HFF-Myc (cell line): ENCODE data around the gene TOM1L2.

Experiments
- DNase-seq: peaks from one replicate; pipeline ENCODE4 v3.0.0-alpha.2; 2011; ENCODE audit warnings: low read depth; ENCODE audit errors: extremely low read depth
- H3K4me3 ChIP-seq: replicated peaks from 2 replicates; pipeline ENCODE4 v1.5.1; 2011; ENCODE audit warnings: low read depth, mild to moderate bottlenecking, control low read depth, low read length
- TF ChIP-seq, protein P1 (sequence below): IDR thresholded peaks from 2 replicates; pipeline ENCODE4 v1.5.1; 2012; ENCODE audit warnings: mild to moderate bottlenecking, low read depth, low read length, control low read depth; ENCODE audit errors: missing control alignments

The TOM1L2 gene

DNA sequence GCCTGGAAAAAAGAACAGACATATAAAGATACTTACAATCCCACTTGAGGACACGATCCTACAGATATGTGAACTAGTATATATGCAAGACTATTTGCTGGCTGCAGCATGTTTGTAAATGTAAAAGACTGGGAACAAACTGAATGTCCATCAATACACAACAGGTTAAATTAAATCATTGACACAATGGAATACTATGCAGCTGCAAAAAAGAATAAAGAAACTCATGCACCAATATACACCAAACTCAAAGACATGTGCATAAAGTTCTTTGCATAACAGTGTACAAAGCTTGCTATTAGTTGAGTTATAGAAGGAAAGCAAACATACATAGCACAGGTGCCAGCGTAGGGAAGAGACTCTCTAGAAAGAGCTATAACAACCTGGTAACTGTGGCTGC is 73.5 kb downstream of the TOM1L2 start:
- TF ChIP-seq, protein P1, sequence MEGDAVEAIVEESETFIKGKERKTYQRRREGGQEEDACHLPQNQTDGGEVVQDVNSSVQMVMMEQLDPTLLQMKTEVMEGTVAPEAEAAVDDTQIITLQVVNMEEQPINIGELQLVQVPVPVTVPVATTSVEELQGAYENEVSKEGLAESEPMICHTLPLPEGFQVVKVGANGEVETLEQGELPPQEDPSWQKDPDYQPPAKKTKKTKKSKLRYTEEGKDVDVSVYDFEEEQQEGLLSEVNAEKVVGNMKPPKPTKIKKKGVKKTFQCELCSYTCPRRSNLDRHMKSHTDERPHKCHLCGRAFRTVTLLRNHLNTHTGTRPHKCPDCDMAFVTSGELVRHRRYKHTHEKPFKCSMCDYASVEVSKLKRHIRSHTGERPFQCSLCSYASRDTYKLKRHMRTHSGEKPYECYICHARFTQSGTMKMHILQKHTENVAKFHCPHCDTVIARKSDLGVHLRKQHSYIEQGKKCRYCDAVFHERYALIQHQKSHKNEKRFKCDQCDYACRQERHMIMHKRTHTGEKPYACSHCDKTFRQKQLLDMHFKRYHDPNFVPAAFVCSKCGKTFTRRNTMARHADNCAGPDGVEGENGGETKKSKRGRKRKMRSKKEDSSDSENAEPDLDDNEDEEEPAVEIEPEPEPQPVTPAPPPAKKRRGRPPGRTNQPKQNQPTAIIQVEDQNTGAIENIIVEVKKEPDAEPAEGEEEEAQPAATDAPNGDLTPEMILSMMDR, result no peak
- no peak for DNase-seq
- no peak overlapping the region for H3K4me3 ChIP-seq

GRCh38 chr17:17897442-17897841 is 74.8 kb downstream of the TOM1L2 start:
- TF ChIP-seq, protein P1, result no peak
- no peak overlapping the region for H3K4me3 ChIP-seq
- no peak for DNase-seq

DNA sequence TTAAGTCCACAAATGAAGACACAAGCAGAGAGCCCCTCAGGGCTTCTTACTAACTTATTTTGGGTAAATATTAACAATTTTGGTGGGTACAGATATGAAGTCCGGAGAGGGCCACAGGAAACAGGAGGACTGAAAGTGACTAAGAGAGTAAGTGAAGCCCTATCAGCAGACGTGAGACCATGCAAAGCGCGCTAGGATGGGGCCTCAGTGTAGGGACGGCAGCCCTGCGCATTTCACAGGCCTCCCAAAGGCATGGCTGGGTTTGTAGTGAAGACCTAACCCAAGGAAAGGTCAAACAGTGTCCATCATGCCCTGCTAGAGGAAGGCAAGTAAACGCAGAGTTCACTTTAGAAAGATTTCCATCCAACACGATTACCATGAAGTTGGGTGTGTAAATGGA is 75.5 kb downstream of the TOM1L2 start:
- TF ChIP-seq, protein P1, result no peak
- DNase-seq, result no peak
- H3K4me3 ChIP-seq, result no peak overlapping the region

DNA sequence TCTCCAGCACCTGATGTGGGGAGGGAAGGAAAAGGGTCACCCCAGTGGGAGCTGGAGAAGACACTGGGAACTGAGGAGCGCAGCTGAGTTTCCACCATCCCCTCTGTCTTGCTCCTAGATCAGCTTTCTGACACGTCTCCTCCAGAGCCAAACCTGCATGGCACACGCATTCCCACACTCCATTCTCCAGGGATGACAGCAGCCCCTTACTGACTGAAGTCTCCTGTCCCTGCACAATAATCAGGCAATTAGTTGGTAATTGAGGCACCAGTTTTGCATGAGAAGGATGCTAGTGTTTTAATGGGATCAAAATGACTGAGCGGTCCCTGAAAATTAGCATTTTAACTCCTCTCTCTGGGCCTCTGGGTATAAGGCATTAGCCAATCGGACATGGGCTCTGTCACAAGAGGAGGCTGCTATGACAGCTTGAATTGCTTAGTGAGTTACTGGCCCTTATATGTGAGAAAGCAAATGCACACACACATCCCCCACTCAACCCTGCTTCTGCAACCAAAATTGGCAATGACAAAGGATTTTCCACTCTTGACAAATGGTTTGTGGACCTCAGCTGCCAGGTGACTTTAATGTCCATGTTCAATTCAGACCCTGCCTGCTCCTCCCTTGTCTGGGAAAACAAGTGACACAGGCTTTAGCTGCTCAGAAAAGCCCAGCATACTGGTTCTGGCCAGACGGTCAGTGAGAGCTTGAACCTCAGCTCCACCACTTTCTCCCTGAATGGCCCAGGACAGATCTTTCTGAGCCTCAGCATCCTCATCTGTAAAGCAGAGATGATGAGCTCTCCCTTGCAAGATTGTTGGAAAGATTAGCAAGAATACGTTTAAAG is 78.2 kb downstream of the TOM1L2 start:
- TF ChIP-seq, protein P1, result no peak
- no peak overlapping the region for H3K4me3 ChIP-seq
- DNase-seq, result no peak

- TF ChIP-seq, protein P1, result no peak
- H3K4me3 ChIP-seq, result no peak overlapping the region
- DNase-seq, result no peak
Measured at GRCh38 chr17:17892731-17893130, 79.5 kb downstream of the TOM1L2 start.

- H3K4me3 ChIP-seq, result no peak overlapping the region
- TF ChIP-seq, protein P1, result no peak
- no peak for DNase-seq
Measured at GRCh38 chr17:17892009-17892408, 80.2 kb downstream of the TOM1L2 start.
